ENCODE data around the gene TASOR2. TPM values are rescaled to one million over a fixed set of nuclear protein-coding genes. Genes with fewer than 3 reads are reported as not detected.

The TASOR2 gene, protein sequence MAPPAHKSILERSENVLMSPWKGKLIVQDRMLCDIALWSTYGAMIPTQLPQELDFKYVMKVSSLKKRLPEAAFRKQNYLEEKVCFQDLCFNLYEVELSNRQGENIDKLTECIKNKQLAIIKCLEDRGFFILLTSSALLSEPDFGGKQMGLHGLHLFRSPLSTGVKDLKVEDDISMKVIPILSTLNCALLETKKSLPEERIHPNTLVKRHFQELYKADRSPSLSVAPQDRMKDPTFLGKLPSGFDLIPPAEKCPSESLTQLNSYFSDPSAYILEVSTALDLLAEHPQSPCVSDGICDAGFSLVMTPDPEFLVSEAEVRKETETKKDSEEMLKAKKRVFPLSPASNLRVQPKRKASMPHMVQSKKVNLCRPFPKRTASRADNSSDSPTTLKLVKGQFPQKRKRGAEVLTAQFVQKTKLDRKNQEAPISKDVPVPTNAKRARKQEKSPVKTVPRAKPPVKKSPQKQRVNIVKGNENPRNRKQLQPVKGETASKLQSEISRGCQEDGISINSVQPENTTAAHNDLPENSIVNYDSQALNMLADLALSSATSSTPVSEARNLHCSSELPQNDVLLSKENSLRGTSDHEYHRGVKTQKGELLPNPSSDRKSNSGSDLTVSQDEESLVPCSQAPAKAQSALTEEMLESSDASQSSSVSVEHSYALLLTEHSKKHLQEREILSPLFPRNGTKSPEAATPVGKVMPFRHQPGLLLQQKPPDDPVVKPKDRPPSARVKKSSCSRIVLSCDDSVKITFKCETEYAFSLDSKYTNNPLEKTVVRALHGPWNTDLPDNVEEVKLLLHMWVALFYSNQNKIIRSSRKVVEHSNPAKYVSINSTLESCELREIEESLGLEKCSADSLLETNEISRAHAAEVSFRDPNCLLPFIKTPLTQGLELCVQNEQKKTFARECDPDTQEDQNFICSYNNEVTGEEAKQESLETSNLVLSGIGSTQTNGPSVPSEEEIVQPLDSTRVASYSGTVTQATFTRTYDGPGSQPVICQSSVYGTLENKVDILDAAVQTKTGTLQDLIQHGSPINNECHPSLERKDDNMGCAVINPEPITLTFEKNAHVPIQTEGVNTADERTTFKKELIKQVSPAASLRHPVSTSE (N-terminal part only)
- 57.2 TPM for total RNA-seq (ENCODE audit: unreplicated experiment)
- long read RNA-seq, partial matches to known transcripts = 0 of 1 reads
- long read RNA-seq, other reads (novel, unspliced or antisense) = 1 of 1 reads

GRCh38 chr10:5684318-5684970 lies at the start of gene TASOR2:
Gene TASOR2, plus strand, starts transcription at chr10:5684838. Its CDS starts 35,805 bp downstream, at chr10:5720643.
- peaks cover 8% of the 10 kb centered on the region for H3K4me1 Mint-ChIP-seq (ENCODE audit: low read depth, unreplicated experiment)
- peak within 1 kb of the TSS; percentile 98 for H3K4me3 Mint-ChIP-seq (ENCODE audit: unreplicated experiment)
- DNase-seq = peak; percentile 99
- TF ChIP-seq, protein P1, sequence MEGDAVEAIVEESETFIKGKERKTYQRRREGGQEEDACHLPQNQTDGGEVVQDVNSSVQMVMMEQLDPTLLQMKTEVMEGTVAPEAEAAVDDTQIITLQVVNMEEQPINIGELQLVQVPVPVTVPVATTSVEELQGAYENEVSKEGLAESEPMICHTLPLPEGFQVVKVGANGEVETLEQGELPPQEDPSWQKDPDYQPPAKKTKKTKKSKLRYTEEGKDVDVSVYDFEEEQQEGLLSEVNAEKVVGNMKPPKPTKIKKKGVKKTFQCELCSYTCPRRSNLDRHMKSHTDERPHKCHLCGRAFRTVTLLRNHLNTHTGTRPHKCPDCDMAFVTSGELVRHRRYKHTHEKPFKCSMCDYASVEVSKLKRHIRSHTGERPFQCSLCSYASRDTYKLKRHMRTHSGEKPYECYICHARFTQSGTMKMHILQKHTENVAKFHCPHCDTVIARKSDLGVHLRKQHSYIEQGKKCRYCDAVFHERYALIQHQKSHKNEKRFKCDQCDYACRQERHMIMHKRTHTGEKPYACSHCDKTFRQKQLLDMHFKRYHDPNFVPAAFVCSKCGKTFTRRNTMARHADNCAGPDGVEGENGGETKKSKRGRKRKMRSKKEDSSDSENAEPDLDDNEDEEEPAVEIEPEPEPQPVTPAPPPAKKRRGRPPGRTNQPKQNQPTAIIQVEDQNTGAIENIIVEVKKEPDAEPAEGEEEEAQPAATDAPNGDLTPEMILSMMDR (IDR thresholded peaks at IDR 0.05; ENCODE audit: partially characterized antibody, unreplicated experiment) = no peak
- H3K36me3 Mint-ChIP-seq (ENCODE audit: unreplicated experiment) = no peaks in the 10 kb centered on the region
- H3K27ac Mint-ChIP-seq (ENCODE audit: unreplicated experiment) = peak within 1 kb of the TSS; percentile 90
- H3K27me3 Mint-ChIP-seq (ENCODE audit: unreplicated experiment) = peaks cover 3% of the 10 kb centered on the region
- peaks cover 4% of the 10 kb centered on the region for H3K9me3 Mint-ChIP-seq (ENCODE audit: unreplicated experiment)

DNA sequence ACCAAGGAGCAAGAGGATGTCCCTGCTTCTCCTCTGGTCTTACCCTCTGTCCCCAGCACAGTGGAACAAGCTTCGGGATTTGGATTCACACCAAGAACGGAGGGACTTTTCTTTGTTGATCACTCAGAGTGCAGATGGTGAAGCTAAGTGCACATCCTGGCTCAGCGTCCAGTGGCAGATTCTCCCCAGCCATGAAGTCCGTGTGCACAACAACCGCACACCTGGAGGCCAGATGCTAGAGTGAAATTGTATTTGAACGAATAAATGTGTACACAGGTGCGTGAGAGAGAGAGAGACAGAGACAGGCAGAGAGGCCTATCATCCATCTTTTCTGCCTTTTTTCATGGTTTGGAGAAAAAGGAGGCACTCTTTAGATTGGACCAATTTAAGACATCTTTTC lies 49.7 kb upstream of the TASOR2 start:
- Mint-ChIP-seq H3K27me3 (ENCODE audit: unreplicated experiment) (no peaks in the 10 kb centered on the region), H3K4me1 (ENCODE audit: low read depth, unreplicated experiment) (peaks cover 13% of the 10 kb centered on the region), H3K36me3 (ENCODE audit: unreplicated experiment) (peaks cover 4% of the 10 kb centered on the region), H3K4me3 (ENCODE audit: unreplicated experiment) (no peak overlapping the region), H3K9me3 (ENCODE audit: unreplicated experiment) (peaks cover 2% of the 10 kb centered on the region), H3K27ac (ENCODE audit: unreplicated experiment) (no peak overlapping the region)
- TF ChIP-seq, protein P1 (IDR thresholded peaks at IDR 0.05; ENCODE audit: partially characterized antibody, unreplicated experiment) = no peak
- DNase-seq = no peak

DNA sequence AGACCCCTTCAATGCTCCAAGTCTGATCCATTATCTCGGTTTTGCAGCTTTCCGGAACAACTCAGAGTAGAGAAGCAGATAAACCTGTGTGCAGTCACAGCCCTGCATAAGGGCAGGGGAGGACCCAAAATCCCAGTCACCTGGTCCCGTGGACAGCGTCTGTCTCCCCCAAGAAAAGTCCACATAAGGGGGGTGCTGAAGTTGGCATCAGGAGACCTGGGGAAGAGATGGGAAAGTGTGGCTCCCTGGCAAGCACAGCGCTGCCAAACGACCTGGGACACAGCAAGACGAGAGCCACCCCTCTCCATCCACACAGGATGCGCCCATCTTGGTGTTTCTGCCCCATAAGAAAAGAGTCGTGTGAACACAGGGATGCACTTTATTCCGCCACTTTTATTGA lies 46.1 kb upstream of the TASOR2 start:
- no peaks in the 10 kb centered on the region for H3K27me3 Mint-ChIP-seq (ENCODE audit: unreplicated experiment)
- H3K36me3 Mint-ChIP-seq (ENCODE audit: unreplicated experiment) = no peaks in the 10 kb centered on the region
- H3K27ac Mint-ChIP-seq (ENCODE audit: unreplicated experiment) = no peak overlapping the region
- DNase-seq = no peak
- H3K4me3 Mint-ChIP-seq (ENCODE audit: unreplicated experiment) = no peak overlapping the region
- H3K4me1 Mint-ChIP-seq (ENCODE audit: low read depth, unreplicated experiment) = peaks cover 8% of the 10 kb centered on the region
- TF ChIP-seq, protein P1 (IDR thresholded peaks at IDR 0.05; ENCODE audit: partially characterized antibody, unreplicated experiment) = no peak
- H3K9me3 Mint-ChIP-seq (ENCODE audit: unreplicated experiment) = peaks cover 3% of the 10 kb centered on the region

DNA sequence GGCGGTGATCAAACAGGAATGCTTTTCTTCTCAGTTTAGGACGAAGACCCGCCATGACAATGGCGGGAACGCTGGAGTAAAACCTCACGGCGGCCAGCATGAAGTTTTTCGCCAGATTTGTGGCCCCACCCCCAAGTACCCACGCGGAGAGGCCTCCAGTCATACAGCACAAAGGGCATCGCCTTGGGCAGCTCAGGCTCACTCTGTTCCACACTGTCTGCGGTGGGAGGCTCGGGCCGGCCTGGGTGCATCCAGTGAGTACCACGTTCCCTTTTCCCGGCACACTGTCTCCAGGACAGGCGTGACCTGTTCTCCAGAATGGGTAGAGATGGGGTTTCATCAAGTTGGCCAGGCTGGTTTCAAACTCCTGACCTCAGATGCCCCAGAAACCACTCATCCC lies 45.6 kb upstream of the TASOR2 start:
- DNase-seq = no peak
- TF ChIP-seq, protein P1 (IDR thresholded peaks at IDR 0.05; ENCODE audit: partially characterized antibody, unreplicated experiment) = no peak
- H3K9me3 Mint-ChIP-seq (ENCODE audit: unreplicated experiment) = peaks cover 4% of the 10 kb centered on the region
- H3K27ac Mint-ChIP-seq (ENCODE audit: unreplicated experiment) = no peak overlapping the region
- H3K36me3 Mint-ChIP-seq (ENCODE audit: unreplicated experiment) = no peaks in the 10 kb centered on the region
- no peak overlapping the region for H3K4me3 Mint-ChIP-seq (ENCODE audit: unreplicated experiment)
- H3K27me3 Mint-ChIP-seq (ENCODE audit: unreplicated experiment) = no peaks in the 10 kb centered on the region
- peaks cover 12% of the 10 kb centered on the region for H3K4me1 Mint-ChIP-seq (ENCODE audit: low read depth, unreplicated experiment)
